Measurements from ENCODE around the gene METTL8. TPM values are rescaled to one million over a fixed set of nuclear protein-coding genes. Genes with fewer than 3 reads are reported as not detected.
"Not testable (repeated sequence)": the region's sequence is repeated elsewhere in the genome, so short reads cannot be mapped to it uniquely, and the experiment has no call there.

Gene METTL8
- total and polyA plus RNA-seq, 8 donors: 13.8 to 19.2 (median 15.2) TPM

- H3K9me3 ChIP-seq: no peaks in the 10 kb centered on the region
- no peak for ATAC-seq
- H3K27ac ChIP-seq: no peak overlapping the region
- no peaks in the 10 kb centered on the region for H3K4me1 ChIP-seq
- no peaks in the 10 kb centered on the region for H3K27me3 ChIP-seq
- no peak overlapping the region for H3K4me3 ChIP-seq
- no peak for TF ChIP-seq CTCF (IDR thresholded peaks at IDR 0.05)
- no peaks in the 10 kb centered on the region for H3K36me3 ChIP-seq
- no peak for DNase-seq
- intact Hi-C loops (cut with DNase I): no loop called here
Measured at GRCh38 chr2:171389325-171389724, 44.5 kb downstream of the METTL8 start.

GRCh38 chr2:171387052-171387451, 46.7 kb downstream of the METTL8 start:
- Histone ChIP-seq H3K4me3 (no peak overlapping the region), H3K27me3 (no peaks in the 10 kb centered on the region), H3K36me3 (peaks cover 0 to 7% of the 10 kb centered on the region in 2 donors), H3K27ac (no peak overlapping the region), H3K4me1 (no peaks in the 10 kb centered on the region), H3K9me3 (peaks cover 0 to 3% of the 10 kb centered on the region in 2 donors)
- ATAC-seq: no peak
- intact Hi-C loops (cut with DNase I): no loop called here
- no peak for TF ChIP-seq CTCF (IDR thresholded peaks at IDR 0.05)
- no peak for DNase-seq

- no peak overlapping the region for H3K4me3 ChIP-seq
- peaks cover 0 to 7% of the 10 kb centered on the region in 2 donors for H3K36me3 ChIP-seq
- ATAC-seq (no peak), DNase-seq (no peak)
- no peak overlapping the region for H3K27ac ChIP-seq
- intact Hi-C loops (cut with DNase I): no loop called here
- no peaks in the 10 kb centered on the region for H3K27me3 ChIP-seq
- no peak for TF ChIP-seq CTCF (IDR thresholded peaks at IDR 0.05)
- no peaks in the 10 kb centered on the region for H3K4me1 ChIP-seq
- H3K9me3 ChIP-seq: peaks cover 0 to 6% of the 10 kb centered on the region in 2 donors
Measured at GRCh38 chr2:171386627-171387026, 47.2 kb downstream of the METTL8 start.

- no peak for ATAC-seq
- no peak overlapping the region for H3K4me3 ChIP-seq
- H3K36me3 ChIP-seq: peaks cover 0 to 7% of the 10 kb centered on the region in 2 donors
Measured at GRCh38 chr2:171383134-171383533, 50.7 kb downstream of the METTL8 start.

GRCh38 chr2:171382175-171382574, 51.6 kb downstream of the METTL8 start:
- H3K4me1 ChIP-seq; DNase-seq; H3K27ac ChIP-seq; ATAC-seq; H3K36me3 ChIP-seq; intact Hi-C loops (cut with DNase I); H3K27me3 ChIP-seq; H3K4me3 ChIP-seq: not testable (repeated sequence)
- H3K9me3 ChIP-seq: peaks cover 0 to 36% of the 10 kb centered on the region in 2 donors

More at GRCh38 chr2:171383134-171383533, 50.7 kb downstream of the METTL8 start:
- no peak for TF ChIP-seq CTCF (IDR thresholded peaks at IDR 0.05)
- no peak overlapping the region for H3K27ac ChIP-seq
- H3K27me3 ChIP-seq: no peaks in the 10 kb centered on the region
- no peak for DNase-seq
- H3K9me3 ChIP-seq: peaks cover 0 to 26% of the 10 kb centered on the region in 2 donors
- intact Hi-C loops (cut with DNase I): no loop called here
- H3K4me1 ChIP-seq: no peaks in the 10 kb centered on the region

- H3K36me3 ChIP-seq; DNase-seq; intact Hi-C loops (cut with DNase I); H3K4me3 ChIP-seq; H3K4me1 ChIP-seq; H3K27me3 ChIP-seq; H3K27ac ChIP-seq; ATAC-seq: not testable (repeated sequence)
- peaks cover 0 to 45% of the 10 kb centered on the region in 2 donors for H3K9me3 ChIP-seq
Measured at GRCh38 chr2:171377852-171378251, 55.9 kb downstream of the METTL8 start.
